GM18508 (cell line): ENCODE results near the gene CDX1.

Source experiments
- ATAC-seq: cut with Tn5 transposase; IDR thresholded peaks from one replicate; pipeline ENCODE4 v1.9.1; 2021; ENCODE audit warnings: moderate number of reproducible peaks; ENCODE audit not compliant: insufficient read depth, unreplicated experiment

CDX1 gene

GRCh38 chr5:150144246-150144801 lies 22.3 kb upstream of the CDX1 start:
- ATAC-seq = no peak

DNA sequence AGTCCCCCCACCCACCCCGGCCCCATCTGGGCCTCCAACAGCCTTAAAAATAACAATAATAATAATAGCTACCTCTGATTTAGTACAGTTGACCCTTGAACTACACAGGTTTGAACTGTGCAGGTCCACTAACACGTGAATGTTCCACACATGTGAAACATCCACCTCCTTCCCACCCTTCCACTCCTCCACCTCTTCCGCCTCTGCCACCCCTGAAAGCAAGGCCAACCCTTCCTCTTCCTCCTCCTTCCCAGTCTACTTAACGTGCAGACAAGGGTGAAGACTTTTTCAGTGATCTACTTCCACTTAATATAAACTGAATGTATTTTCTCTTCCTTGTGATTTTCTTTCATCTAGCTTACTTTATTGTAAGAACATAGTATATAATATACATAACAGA lies 21.7 kb upstream of the CDX1 start:
- ATAC-seq = no peak

GRCh38 chr5:150146235-150146634 lies 20.3 kb upstream of the CDX1 start:
- ATAC-seq = no peak

DNA sequence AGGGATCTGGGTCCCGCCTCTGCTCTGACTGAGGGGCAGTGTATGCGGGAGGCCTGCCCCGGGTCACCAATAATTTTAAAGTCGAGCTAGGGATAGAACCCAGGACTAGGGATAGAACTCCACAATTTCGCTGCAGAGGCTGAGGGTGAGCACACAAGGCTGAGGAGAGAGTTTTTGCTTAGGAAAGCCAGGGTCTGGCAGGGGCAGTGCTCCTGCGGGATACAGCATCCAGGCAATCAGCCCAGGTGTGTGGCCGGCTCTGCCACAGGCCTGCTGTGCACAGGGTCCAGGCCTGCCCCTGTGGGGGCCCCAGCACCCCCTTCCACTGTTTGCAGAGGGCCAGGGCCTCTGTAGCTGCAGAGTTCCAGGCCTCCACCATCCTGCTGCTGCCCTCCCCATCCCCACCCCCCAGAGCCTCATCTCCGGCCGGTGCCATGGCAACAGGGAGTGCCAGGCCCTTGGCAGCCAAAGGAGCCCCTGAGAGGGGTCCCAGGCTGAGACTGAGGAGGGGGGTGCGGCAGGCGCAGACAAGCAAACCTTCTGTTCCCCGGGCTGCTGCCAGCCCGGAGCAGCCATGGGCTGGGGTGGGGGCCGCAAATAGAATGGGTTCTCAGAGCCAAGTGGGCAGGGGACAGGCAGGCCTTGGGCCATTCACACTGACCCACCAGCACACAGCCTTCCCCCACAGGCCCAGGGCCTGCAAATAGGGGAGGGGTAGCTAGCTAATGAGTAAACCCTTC lies 19.5 kb upstream of the CDX1 start:
- no peak for ATAC-seq

DNA sequence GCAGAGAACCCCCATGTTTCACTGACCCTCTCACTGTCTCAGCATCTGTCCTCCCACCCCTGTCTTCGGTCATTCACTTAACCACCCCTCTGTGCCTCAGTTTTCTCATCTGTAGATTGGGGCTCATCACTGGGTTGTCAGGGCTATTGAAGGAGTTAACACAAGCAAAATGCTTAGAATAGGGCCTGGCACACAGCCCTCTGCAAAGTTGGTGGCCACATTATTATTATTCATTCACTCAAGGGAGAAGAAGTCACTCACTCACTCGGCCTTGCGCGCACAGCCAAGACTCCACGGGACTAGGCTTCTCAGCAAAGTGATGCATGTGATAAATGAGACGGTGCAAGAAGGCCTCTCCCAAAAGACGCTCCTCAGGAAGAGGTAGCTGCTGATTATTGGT lies 18.9 kb upstream of the CDX1 start:
- ATAC-seq = no peak

GRCh38 chr5:150148117-150148927 lies 18.3 kb upstream of the CDX1 start:
- no peak for ATAC-seq

DNA sequence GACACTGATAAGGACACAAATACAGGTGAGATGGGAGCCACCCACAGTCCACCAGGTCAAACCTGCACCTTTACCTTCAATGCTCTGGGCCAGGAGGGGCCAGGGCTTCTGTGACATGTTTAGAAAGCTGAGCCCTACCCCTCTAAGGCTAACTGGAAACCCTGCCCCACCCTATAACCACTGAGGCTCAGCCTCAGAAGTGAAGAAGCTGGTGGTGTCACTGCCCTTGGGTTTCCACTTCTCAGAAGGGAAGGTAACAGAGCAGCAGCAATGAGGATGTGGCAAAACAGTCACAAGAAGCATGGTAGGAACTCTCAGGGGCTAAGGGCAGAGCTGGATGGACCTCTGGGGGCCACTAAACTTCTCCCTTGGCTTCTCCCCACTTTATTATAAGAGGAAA lies 17.0 kb upstream of the CDX1 start:
- ATAC-seq = no peak

DNA sequence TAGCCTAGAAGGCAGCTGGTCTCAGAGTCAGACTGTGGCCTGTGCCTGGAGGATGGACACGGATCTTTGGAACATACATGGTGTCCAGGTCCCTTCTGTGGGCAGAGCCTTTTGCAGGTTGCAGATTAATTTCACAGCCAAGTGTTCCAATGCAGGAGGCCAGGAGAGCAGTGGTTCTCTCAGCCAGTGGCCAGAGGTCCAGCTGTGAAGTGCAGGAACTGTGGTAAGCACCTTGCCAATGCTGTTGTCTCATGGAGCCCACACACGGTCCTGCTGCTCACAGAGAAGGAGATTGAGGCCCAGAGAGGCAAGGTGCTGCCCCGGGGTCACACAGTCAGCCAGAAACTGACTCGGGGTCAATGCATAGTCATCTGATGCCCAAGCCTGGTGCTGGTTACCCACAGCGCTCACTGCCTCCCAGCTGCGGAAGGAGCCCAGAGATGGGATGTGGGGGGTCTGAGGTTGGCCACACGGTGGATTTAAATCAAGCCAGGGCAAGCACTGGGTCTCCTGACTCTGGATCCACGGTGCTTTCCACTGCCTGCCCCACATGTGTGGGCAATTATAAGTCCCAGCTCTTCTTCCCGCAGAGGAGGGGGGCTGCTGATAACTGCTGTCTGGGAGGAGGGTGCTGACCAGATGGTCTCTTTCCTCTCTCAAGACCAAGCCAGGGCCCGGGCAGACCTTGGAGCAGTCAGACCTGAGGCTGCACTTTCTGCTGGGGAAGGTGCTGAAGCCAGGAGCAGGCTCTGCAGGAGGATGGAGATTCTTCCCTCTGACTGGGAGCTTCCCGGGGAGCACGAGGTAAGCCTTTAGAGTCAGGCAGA lies 13.7 kb upstream of the CDX1 start:
- ATAC-seq = no peak

DNA sequence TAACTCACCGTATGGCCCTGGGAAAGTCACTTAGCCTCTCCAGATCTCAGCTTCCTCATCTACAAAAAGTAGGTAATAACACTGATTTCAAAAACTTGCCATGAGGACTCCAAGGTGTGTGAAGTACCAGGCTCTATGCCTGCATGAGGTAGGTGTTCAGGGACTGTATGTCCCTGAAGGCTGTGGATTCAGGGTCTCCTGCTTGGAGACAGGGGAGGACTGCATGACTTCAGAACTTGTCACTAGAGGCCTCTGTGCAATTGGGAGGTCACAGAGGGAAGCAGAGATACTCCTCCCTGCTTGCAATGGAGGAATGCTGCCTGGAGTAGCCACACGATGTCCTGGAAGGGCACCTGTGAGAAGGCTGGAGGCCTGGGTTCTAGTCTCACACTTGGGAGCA lies 13.1 kb upstream of the CDX1 start:
- no peak for ATAC-seq

DNA sequence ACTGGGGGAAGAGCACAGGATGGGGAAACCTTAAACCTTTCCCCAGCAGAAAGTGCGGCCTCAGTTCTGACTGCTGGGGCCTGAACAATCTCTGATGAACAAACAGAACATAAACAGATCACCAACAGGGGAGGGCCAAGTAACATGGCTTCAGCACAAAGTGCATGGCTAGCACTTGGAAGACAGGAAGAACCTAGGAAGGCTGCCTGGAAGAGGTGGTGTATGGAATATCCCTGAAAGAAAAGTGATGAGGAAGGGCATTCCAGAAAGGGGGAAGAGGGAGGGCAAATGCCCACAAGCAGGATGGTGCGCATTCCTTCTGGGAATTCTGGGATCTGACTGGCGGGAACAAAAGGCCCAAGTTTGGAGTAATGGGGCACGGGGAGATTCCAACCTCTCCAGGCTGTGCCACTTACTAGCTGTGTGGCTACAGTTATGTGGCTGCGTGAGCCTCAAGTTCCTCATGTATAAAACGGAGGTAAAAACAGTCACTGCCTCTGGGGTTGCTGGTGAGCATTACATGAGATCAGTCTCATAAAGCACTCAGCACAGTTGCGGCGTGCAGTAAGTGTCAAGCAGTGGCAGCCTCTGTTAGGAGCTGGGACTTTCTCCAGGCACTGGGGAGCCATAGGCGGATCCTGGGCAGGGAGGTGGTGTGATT lies 12.5 kb upstream of the CDX1 start:
- ATAC-seq = no peak

DNA sequence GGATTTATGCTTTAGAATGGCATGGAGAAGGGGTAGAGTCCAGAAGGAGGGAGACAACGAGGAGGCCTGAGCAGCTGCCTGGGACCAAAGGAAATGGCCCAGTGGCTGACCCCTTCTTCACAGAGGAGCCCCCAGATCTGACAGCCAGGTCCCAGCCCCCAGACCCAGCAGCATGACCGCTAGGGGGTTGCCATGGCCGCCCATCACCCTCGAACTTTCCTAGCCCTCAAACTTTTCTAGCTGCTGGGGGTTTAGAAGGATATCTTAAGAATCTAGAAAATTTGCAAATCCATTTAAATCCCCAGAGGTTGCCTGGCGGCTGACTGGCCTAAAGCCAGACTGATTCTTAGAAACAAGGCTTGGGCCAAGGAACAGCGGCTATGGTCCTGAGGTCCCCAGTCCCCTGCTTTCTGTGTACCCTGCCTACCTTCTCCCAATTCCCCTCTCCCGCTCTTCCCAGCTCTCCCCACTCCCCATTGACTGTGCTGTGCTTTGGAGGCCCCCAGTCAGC lies 11.9 kb upstream of the CDX1 start:
- no peak for ATAC-seq

DNA sequence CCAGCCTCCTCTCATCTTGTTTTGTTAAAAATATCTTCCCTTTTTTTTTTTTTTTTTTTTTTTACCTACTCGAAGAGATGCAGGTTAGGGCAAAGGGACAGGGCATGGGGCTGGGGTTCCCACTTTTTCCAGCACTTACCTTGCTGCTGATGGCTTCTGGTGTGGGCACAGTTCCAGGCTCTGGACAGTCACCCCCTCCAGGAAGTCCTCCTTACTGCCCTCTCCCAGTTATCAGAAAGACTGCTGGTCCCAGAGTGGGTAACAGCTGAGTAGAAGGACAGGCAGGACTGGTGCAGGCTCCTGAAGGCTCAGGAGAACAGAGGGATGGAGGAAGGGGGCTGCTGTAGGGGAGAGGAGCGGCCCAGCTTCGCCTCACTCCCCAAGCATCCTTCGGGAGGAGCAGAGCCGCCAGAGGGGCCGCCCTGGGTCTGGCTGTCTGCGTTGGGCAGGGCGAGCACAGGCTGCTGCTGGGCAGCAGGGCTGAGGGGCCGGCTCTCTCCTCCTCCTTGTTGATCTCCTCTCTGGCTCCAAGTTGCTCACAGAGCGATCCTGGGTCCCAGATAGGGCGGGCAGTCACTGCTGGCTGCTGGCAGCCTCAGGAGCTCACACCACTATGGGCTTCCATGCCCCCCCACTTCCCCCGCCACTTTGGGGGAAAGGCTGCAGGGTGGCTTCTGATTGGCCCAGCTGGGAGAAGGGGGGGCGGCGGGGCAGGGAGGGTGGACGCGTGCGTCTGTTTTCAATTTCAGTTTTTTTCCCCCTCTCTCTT lies 11.1 kb upstream of the CDX1 start, which contains the start of gene PDGFRB:
Gene PDGFRB, minus strand, starts transcription at position 588 of the 769 bp plus-strand sequence. CDS start 18,798 bp downstream, outside the sequence.
- ATAC-seq = no peak

DNA sequence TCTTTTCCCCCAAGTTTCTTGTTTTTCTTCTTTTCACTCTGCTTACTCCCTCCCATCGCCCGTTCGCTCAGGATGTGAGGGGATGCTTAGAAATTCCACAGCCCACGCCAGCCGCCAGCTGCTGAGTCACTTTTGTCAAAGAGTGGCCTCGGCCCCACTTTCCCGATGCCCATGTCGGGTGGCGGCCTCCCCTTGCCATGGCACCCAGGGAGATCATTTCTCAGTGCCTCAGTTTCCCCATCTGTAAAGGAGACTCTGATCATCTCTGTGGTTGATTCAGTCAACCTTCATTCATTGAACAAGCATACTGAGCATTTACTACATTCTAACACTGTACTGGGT lies 10.6 kb upstream of the CDX1 start:
- ATAC-seq = no peak

DNA sequence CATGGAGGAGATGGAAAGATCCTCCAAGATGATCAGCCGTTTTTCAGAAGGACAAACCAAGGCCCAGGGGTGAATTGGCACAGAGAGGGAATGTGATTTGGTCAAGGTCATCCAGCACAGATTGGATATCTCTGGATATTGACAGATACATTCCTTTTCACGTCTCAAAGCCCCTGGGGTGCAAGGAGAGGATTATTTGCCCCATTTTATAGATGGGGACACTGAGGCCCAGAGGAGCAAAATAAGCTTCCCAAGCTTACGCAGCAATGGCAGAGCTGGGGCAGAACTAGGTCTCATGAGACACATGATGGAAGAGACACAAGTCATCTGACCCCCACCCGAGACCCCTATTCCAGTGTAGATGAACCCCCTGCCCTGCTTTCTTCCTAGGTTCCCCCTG lies 10.0 kb upstream of the CDX1 start:
- no peak for ATAC-seq

DNA sequence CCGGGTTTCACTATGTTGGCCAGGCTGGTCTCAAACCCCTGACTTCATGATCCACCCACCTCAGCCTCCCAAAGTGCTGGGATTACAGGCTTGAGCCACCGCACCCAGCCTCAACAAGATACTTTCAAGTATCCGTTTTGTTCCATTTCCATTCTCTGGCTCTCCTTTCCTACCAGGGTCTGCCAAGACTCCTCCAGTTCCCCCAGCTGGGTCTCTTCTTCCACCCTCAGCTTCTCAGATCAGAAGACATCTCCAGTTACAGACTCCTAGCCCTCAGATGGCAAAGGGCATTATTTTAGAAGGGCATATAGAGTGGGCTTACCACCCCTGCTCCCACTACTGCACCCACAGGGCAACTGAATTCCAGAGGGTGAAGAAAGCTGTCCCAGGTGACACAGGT lies 9.4 kb upstream of the CDX1 start:
- ATAC-seq = no peak

DNA sequence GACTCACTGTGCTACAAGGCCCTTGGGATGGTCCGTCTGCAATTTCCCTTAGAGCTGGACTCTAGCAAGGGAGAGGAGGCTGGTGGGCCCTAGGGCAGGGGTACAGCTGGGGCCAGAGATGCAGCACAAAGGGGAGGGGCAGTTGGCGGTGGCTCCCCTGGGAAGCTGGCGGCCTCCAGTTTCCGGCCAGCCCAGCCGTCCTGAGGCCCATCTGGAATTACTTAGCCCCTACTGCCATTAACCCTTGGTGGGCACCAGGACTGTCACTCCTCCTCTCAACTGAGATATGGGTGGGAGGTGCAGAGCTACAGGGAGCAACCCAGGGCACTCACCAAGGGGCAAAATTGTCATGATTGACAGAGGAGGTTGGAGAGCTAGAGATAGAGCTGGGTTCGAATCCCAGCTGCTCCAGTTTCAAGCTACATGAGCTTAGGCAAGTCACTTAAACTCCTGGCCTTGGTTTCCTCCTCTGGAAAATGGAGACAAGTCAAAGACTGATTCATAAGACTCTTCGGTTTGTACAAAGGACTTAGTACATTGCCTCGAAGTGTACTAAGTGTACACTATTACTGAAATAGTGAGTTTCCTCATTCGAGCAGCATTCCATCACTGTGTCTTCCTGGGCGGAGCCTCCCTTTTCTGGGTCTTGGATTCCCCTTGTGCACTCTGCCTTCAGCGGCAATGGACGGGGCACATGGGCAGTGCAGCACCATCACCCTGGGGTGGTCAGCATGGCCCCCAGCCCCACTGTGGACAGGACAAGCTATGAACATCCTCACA lies 8.2 kb upstream of the CDX1 start:
- no peak for ATAC-seq

DNA sequence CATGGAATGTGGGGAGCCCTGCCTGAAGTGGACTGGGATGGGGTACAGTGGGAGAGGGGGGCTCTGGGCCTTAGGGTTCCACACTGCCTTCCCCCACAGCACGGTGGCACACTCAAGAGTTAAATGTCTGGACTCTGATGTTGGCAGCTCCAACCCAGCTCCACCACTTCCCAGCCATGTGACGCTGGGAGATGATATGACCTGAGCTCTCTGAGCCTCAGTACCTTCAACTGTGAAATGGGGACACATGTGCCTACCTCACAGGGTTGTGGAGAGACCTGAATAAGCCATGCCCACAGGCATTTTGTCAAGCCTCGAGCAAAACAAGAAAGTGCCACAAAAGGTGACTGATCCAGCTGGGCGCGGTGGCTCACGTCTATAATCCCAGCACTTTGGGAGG lies 7.5 kb upstream of the CDX1 start:
- no peak for ATAC-seq

- ATAC-seq = no peak
Observed at GRCh38 chr5:150159741-150160179, 6.8 kb upstream of the CDX1 start.
